ENCODE measurements around the gene RYR2.

Gene RYR2

GRCh38 chr1:237244778-237245177 lies 202.8 kb downstream of the RYR2 start:
- TF ChIP-seq, protein P1, sequence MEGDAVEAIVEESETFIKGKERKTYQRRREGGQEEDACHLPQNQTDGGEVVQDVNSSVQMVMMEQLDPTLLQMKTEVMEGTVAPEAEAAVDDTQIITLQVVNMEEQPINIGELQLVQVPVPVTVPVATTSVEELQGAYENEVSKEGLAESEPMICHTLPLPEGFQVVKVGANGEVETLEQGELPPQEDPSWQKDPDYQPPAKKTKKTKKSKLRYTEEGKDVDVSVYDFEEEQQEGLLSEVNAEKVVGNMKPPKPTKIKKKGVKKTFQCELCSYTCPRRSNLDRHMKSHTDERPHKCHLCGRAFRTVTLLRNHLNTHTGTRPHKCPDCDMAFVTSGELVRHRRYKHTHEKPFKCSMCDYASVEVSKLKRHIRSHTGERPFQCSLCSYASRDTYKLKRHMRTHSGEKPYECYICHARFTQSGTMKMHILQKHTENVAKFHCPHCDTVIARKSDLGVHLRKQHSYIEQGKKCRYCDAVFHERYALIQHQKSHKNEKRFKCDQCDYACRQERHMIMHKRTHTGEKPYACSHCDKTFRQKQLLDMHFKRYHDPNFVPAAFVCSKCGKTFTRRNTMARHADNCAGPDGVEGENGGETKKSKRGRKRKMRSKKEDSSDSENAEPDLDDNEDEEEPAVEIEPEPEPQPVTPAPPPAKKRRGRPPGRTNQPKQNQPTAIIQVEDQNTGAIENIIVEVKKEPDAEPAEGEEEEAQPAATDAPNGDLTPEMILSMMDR (IDR thresholded peaks at IDR 0.05; ENCODE audit: extremely low read depth, insufficient read depth, missing control alignments): no peak

DNA sequence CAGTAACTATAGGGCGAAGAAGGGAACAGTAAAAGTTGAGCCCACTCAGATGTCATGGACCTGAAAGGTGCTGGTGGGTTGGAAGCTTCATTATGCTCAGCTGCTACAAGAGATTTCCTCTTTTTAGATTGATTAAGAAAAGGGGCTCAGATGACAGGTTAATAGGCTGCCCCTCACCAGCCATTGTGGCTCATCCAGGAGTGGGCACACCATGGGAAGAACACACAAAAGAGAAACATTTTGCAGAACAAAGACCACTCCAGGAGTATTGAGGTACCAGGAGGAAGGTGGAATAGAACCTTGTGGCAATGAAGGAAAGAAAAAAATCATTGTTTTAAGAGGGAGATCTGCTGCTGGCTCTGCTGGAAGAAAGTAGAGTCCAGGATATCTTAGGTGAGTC lies 205.5 kb downstream of the RYR2 start:
- TF ChIP-seq, protein P1 (IDR thresholded peaks at IDR 0.05; ENCODE audit: extremely low read depth, insufficient read depth, missing control alignments): no peak
- no peak for DNase-seq (ENCODE audit: low spot score)
- in situ Hi-C loops (cut with MboI; ENCODE audit: low pct_unique_long_range_greater_than_20kb, low sequenced_read_pairs, unreplicated experiment): no loop called here

More at GRCh38 chr1:237244778-237245177, 202.8 kb downstream of the RYR2 start:
- no peak for DNase-seq (ENCODE audit: low spot score)
- in situ Hi-C loops (cut with MboI; ENCODE audit: low pct_unique_long_range_greater_than_20kb, low sequenced_read_pairs, unreplicated experiment): no loop called here

GRCh38 chr1:237249120-237249519 lies 207.1 kb downstream of the RYR2 start:
- in situ Hi-C loops (cut with MboI; ENCODE audit: low pct_unique_long_range_greater_than_20kb, low sequenced_read_pairs, unreplicated experiment): no loop called here
- no peak for DNase-seq (ENCODE audit: low spot score)
- TF ChIP-seq, protein P1 (IDR thresholded peaks at IDR 0.05; ENCODE audit: extremely low read depth, insufficient read depth, missing control alignments): no peak

DNA sequence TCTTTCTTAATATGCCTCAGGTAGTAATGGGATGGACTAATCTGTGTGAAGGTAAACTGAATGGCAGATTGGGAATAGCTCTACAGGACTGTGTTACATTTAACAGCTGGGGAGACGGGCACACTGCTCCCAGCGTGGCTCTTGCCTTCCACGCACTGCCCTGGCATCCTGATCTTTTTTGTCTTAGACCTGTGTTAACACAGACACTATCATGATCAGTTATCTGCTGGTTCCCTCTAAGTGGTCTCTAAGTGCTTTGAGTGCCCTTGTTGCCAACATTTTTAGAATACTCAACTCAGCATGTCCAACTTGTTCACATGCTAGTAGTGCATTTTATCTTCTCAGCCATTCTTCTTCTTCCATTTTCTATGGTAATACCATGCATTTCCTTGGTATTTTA lies 208.1 kb downstream of the RYR2 start:
- DNase-seq (ENCODE audit: low spot score): no peak
- TF ChIP-seq, protein P1 (IDR thresholded peaks at IDR 0.05; ENCODE audit: extremely low read depth, insufficient read depth, missing control alignments): no peak
- in situ Hi-C loops (cut with MboI; ENCODE audit: low pct_unique_long_range_greater_than_20kb, low sequenced_read_pairs, unreplicated experiment): no loop called here

DNA sequence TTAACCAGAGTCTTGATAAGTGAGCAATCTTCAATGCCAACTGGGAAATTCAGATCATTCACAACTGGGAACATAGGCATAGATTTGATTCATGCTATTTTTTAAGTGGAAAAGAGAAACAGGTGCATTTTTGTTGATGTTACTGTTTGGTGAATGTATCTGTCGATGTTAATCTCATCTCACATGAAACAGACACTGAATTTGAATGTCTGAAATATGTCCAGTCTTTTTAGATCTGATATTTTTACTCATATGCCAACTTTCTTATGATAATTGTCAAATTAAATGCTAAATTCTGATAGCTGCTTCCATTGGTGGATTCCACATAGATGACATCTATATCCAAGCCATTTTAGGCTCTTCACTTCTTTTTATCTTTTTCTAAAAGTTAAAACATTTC lies 213.1 kb downstream of the RYR2 start:
- in situ Hi-C loops (cut with MboI; ENCODE audit: low pct_unique_long_range_greater_than_20kb, low sequenced_read_pairs, unreplicated experiment): no loop called here
- TF ChIP-seq, protein P1 (IDR thresholded peaks at IDR 0.05; ENCODE audit: extremely low read depth, insufficient read depth, missing control alignments): no peak
- no peak for DNase-seq (ENCODE audit: low spot score)

- TF ChIP-seq, protein P1 (IDR thresholded peaks at IDR 0.05; ENCODE audit: extremely low read depth, insufficient read depth, missing control alignments): no peak
- DNase-seq (ENCODE audit: low spot score): no peak
- in situ Hi-C loops (cut with MboI; ENCODE audit: low pct_unique_long_range_greater_than_20kb, low sequenced_read_pairs, unreplicated experiment): no loop called here
These were observed 216.9 kb downstream of the RYR2 start for GRCh38 chr1:237258871-237259270.

DNA sequence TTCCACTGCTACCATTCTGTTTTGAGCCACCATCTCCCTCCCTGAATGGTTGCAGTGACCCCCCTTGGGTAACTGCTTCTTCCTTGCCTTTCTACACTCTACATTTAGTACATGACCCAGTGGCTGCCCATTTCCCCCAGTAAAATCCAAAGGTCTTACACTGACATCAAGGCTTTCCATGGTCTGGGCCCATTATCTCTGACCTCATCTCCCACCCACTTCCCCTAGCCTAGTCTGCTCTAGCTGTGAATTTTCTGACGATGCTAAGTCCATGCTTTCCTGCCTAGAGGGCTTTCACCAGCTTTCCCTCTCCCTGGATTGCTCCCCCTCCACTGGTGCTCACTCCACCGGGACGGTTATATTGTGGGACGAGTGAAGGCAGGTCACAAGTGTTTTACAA lies 219.2 kb downstream of the RYR2 start:
- in situ Hi-C loops (cut with MboI; ENCODE audit: low pct_unique_long_range_greater_than_20kb, low sequenced_read_pairs, unreplicated experiment): no loop called here
- TF ChIP-seq, protein P1 (IDR thresholded peaks at IDR 0.05; ENCODE audit: extremely low read depth, insufficient read depth, missing control alignments): no peak
- DNase-seq (ENCODE audit: low spot score): no peak
